GM19351 (cell line): ENCODE measurements around the gene NFATC2.

Experiments
- ATAC-seq: cut with Tn5 transposase; IDR thresholded peaks from one replicate; pipeline ENCODE4 v1.9.1; 2021; ENCODE audit warnings: mild to moderate bottlenecking, moderate library complexity; ENCODE audit not compliant: unreplicated experiment

NFATC2 gene

DNA sequence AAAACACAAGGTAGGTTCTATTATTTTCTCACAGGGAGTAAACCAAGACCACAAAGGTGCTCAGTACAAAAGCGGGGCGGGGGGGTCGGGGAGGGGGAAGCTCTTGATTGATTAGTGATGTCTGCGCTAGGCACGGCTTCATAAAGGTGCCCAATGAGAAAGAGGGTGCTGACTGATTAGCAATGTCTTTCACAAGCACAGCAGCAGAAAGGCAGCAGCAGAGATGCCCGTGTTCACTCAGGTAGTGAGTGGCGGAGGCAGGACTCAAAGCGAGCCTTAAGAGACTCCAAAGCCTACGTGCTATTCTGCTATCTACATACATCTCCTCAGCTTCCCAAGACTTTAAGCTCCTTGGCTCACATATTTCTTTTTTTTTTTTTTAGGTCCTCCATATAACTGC is 20.3 kb downstream of the NFATC2 start:
- no peak for ATAC-seq

GRCh38 chr20:51517839-51518238 is 24.7 kb downstream of the NFATC2 start:
- no peak for ATAC-seq

DNA sequence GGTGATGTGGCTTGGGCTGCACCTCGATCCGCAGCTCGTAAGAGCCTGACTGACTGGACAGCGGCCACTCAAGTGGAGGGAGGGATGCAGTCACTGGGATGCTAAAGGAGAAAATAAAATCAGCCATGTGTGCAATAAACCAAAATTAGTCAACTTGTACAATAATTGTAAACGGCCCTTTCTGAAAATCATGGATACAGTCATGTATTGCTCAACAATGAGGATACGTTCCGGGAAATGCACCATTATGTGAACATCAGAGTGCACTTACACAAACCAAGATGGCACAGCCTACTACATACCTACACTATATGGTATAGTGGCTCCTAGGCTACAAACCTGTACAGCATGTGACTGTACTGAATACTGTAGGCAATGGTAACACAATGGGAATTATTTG is 25.7 kb downstream of the NFATC2 start:
- ATAC-seq: no peak

DNA sequence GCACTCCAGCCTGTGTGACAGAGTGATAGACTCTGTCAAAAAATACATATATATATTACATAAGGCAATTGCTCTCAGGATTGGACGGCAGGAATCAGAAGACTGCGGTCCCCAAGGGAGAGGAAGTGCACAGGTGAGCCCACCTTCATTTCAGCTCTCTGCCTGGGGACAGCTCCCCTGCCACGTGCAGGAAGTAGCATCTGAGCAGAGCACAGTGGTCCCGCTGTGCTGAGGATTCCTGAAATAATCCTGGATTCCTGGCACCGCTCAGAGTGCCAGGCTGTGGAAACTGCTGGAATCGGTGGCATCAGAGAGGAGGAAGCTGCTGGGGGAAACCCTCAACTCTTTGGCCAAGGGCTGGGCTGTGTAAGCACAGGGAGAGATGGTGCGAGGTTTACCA is 27.7 kb downstream of the NFATC2 start:
- ATAC-seq: no peak

DNA sequence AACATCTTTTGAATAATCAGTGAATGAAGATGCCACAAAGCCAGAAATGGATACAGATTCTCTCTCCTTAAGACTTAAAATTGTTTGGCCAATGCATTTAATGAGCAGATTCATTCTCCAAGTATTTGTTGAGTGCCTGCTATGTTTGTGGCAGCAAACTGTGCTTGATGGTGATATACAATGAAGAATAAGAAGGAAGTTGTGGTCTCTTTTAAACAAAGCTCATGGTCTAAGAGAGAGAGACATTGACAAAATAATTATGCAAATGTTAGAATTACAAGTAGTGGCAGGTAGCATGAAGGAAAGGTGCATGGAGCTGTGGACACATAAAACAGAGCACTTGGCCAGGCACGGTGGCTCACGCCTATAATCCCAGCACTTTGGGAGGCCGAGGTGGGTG is 28.3 kb downstream of the NFATC2 start:
- no peak for ATAC-seq

DNA sequence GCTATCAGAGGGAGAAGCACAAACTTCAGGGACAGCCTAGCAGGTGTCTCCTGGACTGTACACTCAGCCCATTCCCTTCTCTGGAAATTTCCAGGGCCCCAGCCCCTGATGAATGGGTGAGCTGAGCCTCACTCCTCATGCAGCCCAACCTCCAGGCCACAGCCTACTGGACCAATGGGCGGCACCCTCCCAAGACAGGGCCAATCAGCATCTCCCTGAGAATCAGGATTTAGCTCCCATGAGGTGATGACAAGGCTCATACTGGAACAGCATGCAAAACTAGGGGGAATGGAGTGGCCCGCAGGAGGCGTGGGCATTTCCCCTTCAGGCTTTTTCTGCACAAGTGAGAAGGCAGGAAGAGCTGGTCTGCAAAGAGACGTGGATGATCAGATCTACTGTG is 29.0 kb downstream of the NFATC2 start:
- no peak for ATAC-seq

DNA sequence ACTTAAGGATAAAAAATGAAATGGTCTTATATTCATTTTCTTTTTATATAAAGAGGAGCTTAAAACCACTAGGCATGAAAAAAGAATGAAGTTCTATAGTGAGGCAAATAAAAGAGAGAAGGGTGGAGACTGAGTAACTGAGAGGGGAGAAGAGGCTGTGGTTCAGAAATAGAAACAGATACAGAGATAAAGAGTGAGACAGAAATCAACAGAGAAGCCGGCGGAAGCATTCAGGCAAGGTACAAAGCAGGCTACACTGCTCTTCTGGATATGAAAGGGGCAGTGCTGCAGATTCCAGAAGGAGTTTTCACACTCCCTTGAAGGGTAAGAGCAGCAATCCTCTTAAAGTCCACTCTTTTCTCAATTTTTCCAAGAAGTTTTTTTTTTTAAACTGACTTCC is 29.9 kb downstream of the NFATC2 start:
- ATAC-seq: no peak

- ATAC-seq: no peak
These were observed 30.5 kb downstream of the NFATC2 start for GRCh38 chr20:51511861-51512619.

DNA sequence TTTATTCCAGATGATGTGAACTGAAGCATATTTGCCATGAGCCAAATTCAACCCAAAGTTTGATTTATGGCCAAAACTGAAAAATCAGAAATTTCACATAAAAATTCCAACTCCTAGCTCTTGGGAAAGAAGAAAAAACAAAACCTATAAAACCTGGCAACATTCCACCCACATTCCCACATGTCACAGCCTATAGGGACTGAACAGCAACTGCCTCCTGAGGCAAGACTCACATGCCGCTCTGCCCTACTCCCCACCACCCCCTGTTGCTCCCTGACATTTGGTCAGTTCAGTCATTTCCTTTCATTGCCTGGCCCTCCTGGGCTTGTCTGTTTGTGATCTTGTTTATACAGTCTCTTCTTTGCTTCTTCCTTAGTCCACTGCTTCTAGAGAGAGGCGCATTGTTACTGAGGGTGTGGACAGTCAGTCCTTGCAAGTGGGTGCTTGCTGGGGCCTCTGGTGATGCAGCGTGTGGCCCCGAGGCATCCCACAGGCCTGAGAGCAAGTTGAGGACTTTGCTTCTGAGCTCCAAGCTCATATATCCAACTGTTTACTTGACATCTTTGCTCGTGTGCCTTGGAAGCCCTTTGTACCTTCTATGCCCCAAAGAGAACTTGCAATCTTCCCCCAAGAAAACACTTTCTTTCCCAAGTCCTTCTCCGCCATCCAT is 31.4 kb downstream of the NFATC2 start:
- no peak for ATAC-seq

DNA sequence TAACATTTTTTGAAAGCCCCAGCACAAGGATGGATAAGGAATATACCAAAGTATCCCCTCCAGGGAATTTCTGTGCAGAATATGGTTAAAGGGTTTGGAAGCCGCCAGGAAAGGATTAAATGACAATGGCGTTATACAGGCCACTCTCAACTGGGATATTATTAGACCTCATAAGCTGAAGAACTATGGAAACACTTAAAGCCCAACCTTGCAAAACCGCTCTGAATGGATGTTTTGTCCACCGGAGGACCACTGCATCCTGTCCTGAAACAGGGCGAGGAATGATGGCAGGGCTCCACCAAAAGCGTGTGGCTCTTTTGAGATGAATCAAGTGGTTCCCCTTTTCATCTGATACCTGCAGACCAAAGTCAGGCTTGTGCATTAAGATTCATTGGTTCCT is 32.4 kb downstream of the NFATC2 start:
- no peak for ATAC-seq

- ATAC-seq: no peak
These were observed 33.3 kb downstream of the NFATC2 start for GRCh38 chr20:51509208-51509607.

- no peak for ATAC-seq
These were observed 33.7 kb downstream of the NFATC2 start for GRCh38 chr20:51508780-51509179.

- ATAC-seq: no peak
These were observed 34.4 kb downstream of the NFATC2 start for GRCh38 chr20:51508158-51508557.

- ATAC-seq: no peak
These were observed 35.1 kb downstream of the NFATC2 start for GRCh38 chr20:51507216-51508036.

DNA sequence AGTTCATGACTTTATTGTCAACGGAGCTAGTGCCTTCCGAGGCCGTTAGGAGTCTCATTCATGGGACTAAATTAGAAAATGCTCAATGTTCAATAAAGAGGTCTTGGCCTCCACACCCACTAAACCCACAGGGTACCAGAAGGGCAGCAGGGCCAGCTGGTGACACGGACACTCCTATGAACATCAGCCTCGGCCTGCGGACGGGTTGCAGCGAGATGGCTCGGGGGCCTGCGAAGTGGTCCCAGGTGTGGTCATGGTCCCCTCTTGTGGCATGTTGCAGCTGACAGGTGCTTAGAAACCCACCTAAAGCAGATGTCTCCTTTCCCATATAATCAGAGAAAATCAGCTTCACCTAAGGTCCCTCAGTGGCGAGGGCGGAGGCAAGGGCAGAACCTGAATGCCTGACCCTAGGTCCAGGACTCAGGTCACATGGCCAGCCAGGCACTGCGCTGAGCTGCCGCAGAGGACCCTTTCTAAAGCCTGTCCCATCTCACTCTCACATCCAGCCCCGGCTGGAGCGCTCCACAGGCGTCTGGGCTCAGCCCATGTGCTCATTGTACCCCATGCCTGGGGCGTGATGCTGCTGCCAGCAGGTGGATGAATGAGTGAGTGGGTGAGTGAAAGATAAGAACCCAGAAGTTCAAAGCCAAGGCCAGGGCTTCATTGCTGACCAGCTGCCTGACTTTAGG is 35.8 kb downstream of the NFATC2 start:
- ATAC-seq: no peak

- ATAC-seq: no peak
These were observed 37.0 kb downstream of the NFATC2 start for GRCh38 chr20:51505566-51505965.

- no peak for ATAC-seq
These were observed 39.1 kb downstream of the NFATC2 start for GRCh38 chr20:51503376-51503775.

DNA sequence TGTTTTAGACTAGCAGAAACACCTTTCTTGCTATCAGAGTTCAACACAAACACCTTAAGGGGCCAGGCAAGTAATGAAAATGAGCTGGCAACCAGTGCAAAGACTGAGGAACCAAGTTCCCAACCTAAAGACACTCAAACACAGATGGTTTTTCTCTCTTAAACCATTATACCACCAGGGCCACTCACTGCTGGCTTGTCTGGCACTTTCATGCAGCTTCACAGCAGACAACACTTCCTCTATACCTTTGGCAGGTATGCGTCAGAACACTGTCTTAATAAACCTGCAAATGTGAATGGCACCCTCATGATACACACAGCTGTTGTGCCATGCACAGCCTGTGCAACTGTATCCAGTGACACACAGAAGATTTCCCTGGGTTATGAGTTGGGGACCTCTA is 41.6 kb downstream of the NFATC2 start:
- no peak for ATAC-seq

DNA sequence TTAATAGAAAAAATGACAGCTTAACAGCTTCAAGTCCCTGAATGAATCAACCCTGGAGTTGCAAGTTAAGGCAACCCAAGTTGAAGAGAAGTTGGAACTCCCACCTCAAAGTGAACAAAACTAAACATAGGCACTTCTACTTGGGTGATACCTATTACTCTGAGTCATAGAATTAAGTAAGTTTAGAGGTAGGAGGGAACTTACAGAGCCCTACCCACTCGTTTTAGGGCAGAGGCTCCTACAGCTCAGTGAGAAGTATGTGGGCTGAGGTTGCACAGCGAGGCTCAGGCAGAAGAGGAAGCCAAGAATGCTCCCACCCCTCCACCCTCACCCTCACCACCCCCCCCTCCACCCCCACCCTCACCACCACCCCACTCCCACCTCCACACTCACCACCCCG is 42.2 kb downstream of the NFATC2 start:
- ATAC-seq: peak; percentile 83

- ATAC-seq: no peak
These were observed 43.6 kb downstream of the NFATC2 start for GRCh38 chr20:51498765-51499540.
